H1 (cell line): Measurements from ENCODE around the gene GRM8. TPM values are rescaled to one million over a fixed set of nuclear protein-coding genes. Genes with fewer than 3 reads are reported as not detected.

Experiments used
- PHF8 ChIP-seq: fragments of 200-600 bp; sonication (generic); conservative IDR thresholded peaks from 2 replicates; pipeline ENCODE4 v1.7.1; 2012; ENCODE audit warnings: low read depth, mild to moderate bottlenecking, inconsistent platforms, low read length, moderate library complexity
- TCF12 ChIP-seq: IDR thresholded peaks from 2 replicates; pipeline ENCODE4 v1.6.1; 2011; ENCODE audit warnings: low read depth, mild to moderate bottlenecking, low read length
- polyA plus RNA-seq, 7 experiments: library from polyadenylated mRNA; depleted of rRNA in 3 of 7; stranded (reverse) in 5 of 7; unstranded in 2 of 7; fragments of >200 nt in 5 of 7; fragments of 200-250 nt in 2 of 7; gene quantifications; 1 replicate in 5 of 7; 2 replicates in 1 of 7; 4 replicates in 1 of 7; pipeline versions ENCODE4 v1.2.1 to v1.2.3, GENCODE V29; 2011 to 2013; ENCODE audit warnings: missing spikeins in 2 of 7, mixed read lengths in 2 of 7
- total RNA-seq: library from RNA; stranded (reverse); fragmentation: NEBNext Ultra II Directional; extraction: Animal tissue kit (Norgen Biotek cat#: 25700); gene quantifications from 2 replicates; pipeline ENCODE4 v1.2.1, GENCODE V29; 2021
- TF ChIP-seq, protein P1 (sequence below): IDR thresholded peaks from 2 replicates; pipeline ENCODE4 v1.6.1; 2011; ENCODE audit warnings: low read depth, mild to moderate bottlenecking, low read length; ENCODE audit not compliant: insufficient read depth

Gene GRM8
- total and polyA plus RNA-seq, 2 of the 8 experiments (the other 6 are each of a cell fraction or from before 2014, with no cell fraction given), result 2.6 to 2.8 TPM

DNA sequence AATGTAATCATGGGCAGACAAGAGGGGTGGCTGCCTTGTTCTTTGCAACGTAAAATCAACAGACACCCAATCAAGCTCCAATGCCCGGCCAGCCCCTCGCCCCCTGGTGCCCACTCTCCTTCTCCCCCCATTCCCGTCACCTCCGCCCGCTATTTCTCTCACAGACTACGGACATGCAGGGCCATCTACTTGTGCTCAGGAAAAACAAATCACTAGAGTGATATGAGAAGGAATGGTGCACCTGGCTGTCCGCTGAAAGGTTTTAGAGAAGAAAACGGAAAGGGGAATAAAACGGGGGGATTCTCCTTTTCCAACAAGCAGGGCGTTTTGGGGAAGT lies 396 bp downstream of the GRM8 start (continued):
- TF ChIP-seq, protein P1, sequence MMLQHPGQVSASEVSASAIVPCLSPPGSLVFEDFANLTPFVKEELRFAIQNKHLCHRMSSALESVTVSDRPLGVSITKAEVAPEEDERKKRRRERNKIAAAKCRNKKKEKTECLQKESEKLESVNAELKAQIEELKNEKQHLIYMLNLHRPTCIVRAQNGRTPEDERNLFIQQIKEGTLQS, result no peak
- TF ChIP-seq TCF12, result no peak
- no peak for TF ChIP-seq PHF8
